GM12801 (cell line): ENCODE results near the gene SCN2B.

Experiments
- CTCF ChIP-seq: IDR thresholded peaks from one replicate; pipeline ENCODE4 v1.5.1; 2011; ENCODE audit warnings: control low read depth; ENCODE audit not compliant: insufficient read length; ENCODE audit errors: extremely low read depth

SCN2B gene

GRCh38 chr11:118153976-118154375 lies 22.5 kb downstream of the SCN2B start:
- no peak for TF ChIP-seq CTCF

GRCh38 chr11:118153516-118153915 lies 22.9 kb downstream of the SCN2B start:
- TF ChIP-seq CTCF, result no peak

GRCh38 chr11:118152552-118153471 lies 23.6 kb downstream of the SCN2B start, which contains the start of gene SCN4B:
SCN4B (minus strand) TSS chr11:118152823; CDS start chr11:118152673, 150 bp downstream.
- TF ChIP-seq CTCF, result no peak

GRCh38 chr11:118152020-118152551 lies 24.4 kb downstream of the SCN2B start:
- no peak for TF ChIP-seq CTCF

GRCh38 chr11:118151431-118151830 lies 25.0 kb downstream of the SCN2B start:
- TF ChIP-seq CTCF, result no peak

GRCh38 chr11:118149493-118149892 lies 26.9 kb downstream of the SCN2B start:
- no peak for TF ChIP-seq CTCF

- TF ChIP-seq CTCF, result no peak
These were observed 27.6 kb downstream of the SCN2B start for GRCh38 chr11:118148856-118149255.
